Prostate gland (tissue), 2 donors: ENCODE data around the gene OAS2. TPM values are rescaled to one million over a fixed set of nuclear protein-coding genes. Genes with fewer than 3 reads are reported as not detected.

Experiments
- DNase-seq: peaks from one replicate; pipeline ENCODE4 v3.0.0-alpha.2; 2019; ENCODE audit warnings: low spot score
- H3K27ac ChIP-seq, 2 donors: fragments of 200-600 bp; sonication (generic); 2 replicates each; pipeline ENCODE4 v1.5.1; 2017 to 2019
- H3K27me3 ChIP-seq: fragments of 200-600 bp; sonication (generic); replicated peaks from 2 replicates; pipeline ENCODE4 v1.5.1; 2019; ENCODE audit not compliant: insufficient read depth
- H3K36me3 ChIP-seq, 2 donors: fragments of 200-600 bp; sonication (generic); 1 replicate in 1 of 2; 2 replicates in 1 of 2; pipeline versions ENCODE4 v1.5.1 to v1.8.1; 2017 to 2019
- H3K4me1 ChIP-seq: fragments of 200-600 bp; sonication (generic); replicated peaks from 2 replicates; pipeline ENCODE4 v1.5.1; 2019
- H3K4me3 ChIP-seq, 2 donors: fragments of 200-600 bp; sonication (generic); 2 replicates each; pipeline ENCODE4 v1.5.1; 2017 to 2019
- H3K9me3 ChIP-seq: fragments of 200-600 bp; sonication (generic); 2 replicates; pipeline ENCODE4 v1.5.1; 2017
- POLR2A ChIP-seq: fragments of 450-650 bp; IDR thresholded peaks from one replicate; pipeline ENCODE4 v1.6.1; 2016; ENCODE audit warnings: antibody characterized with exemption, mild to moderate bottlenecking
- POLR2AphosphoS5 ChIP-seq: sonication (generic); formaldehyde crosslinking; IDR thresholded peaks from one replicate; pipeline ENCODE4 v1.6.1; 2017; ENCODE audit warnings: antibody characterized with exemption
- WGBS: methylation state at CpG from one replicate; pipeline ENCODE4 v1.1.5; 2018; 5-methylcytosine and 5-hydroxymethylcytosine counted together
- intact Hi-C: fragments of 100-400 bp; cut with DNase I; formaldehyde crosslinking; loops from one replicate; pipeline ENCODE4 v1.14.2; 2022
- total RNA-seq, 2 donors: library from RNA; depleted of rRNA; stranded (reverse); fragments of >200 nt; gene quantifications; one replicate each; pipeline ENCODE4 v1.1.0, GENCODE V29; 2016
- TF ChIP-seq, protein P1 (sequence below), 4 experiments: fragments of 200-600 bp in 2 of 4; fragments of 450-650 bp in 2 of 4; sonication (generic) in 2 of 4; IDR thresholded peaks; 1 replicate in 3 of 4; 2 replicates in 1 of 4; pipeline ENCODE4 v1.5.1; 2016 to 2019; ENCODE audit warnings: antibody characterized with exemption in 4 of 4, mild to moderate bottlenecking in 2 of 4, moderate library complexity in 2 of 4

Gene OAS2
- total RNA-seq, 2 donors from 2014 or later: 9.7 to 12.4 TPM

DNA sequence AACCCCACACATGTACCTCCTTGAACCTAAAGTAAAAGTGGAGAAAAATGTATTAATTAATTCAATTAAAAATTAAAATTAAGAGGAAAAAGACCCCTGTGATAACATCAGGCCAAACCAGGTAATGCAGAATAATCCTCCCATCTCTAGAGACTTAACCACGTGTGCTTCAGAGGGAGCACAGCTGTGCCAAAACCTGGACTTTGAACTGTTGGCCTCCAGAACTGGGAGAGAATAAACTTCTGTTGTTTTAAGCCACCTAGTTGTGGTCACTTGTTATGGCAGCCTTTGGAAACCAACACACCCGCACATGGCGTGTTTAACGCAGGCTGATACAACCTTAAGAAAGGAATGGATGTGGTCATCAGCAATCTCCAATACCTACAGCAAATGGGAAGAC is 23.8 kb downstream of the OAS2 start:
- DNase-seq: no peak
- H3K4me1 ChIP-seq: no peaks in the 10 kb centered on the region
- no peak overlapping the region for H3K27ac ChIP-seq
- H3K4me3 ChIP-seq: no peak overlapping the region
- no peaks in the 10 kb centered on the region for H3K9me3 ChIP-seq
- no peaks in the 10 kb centered on the region for H3K36me3 ChIP-seq
- intact Hi-C loops: no loop called here
- H3K27me3 ChIP-seq: no peaks in the 10 kb centered on the region
- TF ChIP-seq POLR2AphosphoS5: no peak
- TF ChIP-seq POLR2A: no peak
- TF ChIP-seq, protein P1, sequence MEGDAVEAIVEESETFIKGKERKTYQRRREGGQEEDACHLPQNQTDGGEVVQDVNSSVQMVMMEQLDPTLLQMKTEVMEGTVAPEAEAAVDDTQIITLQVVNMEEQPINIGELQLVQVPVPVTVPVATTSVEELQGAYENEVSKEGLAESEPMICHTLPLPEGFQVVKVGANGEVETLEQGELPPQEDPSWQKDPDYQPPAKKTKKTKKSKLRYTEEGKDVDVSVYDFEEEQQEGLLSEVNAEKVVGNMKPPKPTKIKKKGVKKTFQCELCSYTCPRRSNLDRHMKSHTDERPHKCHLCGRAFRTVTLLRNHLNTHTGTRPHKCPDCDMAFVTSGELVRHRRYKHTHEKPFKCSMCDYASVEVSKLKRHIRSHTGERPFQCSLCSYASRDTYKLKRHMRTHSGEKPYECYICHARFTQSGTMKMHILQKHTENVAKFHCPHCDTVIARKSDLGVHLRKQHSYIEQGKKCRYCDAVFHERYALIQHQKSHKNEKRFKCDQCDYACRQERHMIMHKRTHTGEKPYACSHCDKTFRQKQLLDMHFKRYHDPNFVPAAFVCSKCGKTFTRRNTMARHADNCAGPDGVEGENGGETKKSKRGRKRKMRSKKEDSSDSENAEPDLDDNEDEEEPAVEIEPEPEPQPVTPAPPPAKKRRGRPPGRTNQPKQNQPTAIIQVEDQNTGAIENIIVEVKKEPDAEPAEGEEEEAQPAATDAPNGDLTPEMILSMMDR (IDR thresholded peaks at IDR 0.05): no peak
- 75% methylated on average over 4 of the region's 4 CpGs for whole genome bisulfite sequencing

DNA sequence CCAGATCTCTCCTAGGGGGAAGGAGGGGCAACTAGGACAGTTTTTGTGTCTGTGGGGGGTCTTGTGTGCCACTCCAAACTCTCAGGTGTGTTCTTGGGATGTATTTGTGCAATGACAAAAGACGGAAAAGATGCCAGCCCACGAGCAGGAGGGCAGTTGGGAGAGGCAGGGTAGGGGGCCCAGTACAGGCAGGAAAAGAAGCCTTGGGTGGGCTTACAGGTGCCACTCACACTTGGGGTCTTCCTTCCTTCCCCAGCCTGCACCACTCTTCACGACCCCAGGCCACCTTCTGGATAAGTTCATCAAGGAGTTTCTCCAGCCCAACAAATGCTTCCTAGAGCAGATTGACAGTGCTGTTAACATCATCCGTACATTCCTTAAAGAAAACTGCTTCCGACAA is 24.4 kb downstream of the OAS2 start:
- TF ChIP-seq POLR2AphosphoS5: no peak
- H3K27ac ChIP-seq: no peak overlapping the region
- no peak for DNase-seq
- intact Hi-C loops: no loop called here
- H3K36me3 ChIP-seq: no peaks in the 10 kb centered on the region
- no peaks in the 10 kb centered on the region for H3K4me1 ChIP-seq
- no peak overlapping the region for H3K4me3 ChIP-seq
- 84% methylated on average over 5 of the region's 5 CpGs for WGBS
- no peaks in the 10 kb centered on the region for H3K27me3 ChIP-seq
- no peaks in the 10 kb centered on the region for H3K9me3 ChIP-seq

DNA sequence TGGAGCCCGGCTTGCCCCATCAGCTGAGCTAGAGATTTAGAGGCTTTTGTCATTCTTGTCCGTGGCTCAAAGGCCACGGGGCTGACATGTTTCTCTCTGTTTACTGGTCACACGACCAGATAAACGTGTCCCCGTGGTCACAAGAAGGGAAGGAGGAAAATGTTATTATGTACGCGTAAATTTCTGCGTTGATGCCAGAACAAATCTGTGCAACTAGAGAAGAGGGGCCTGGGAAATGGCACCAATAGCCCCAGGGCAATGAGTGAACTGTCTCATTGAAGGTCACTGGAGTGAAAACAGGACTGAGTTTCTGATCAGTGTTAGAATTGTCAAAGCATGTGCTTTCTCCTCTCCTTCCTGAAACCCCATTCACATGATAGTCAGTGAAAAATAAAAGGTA is 25.3 kb downstream of the OAS2 start:
- Histone ChIP-seq H3K9me3 (no peaks in the 10 kb centered on the region), H3K36me3 (no peaks in the 10 kb centered on the region), H3K4me3 (no peak overlapping the region), H3K27me3 (no peaks in the 10 kb centered on the region), H3K27ac (no peak overlapping the region), H3K4me1 (no peaks in the 10 kb centered on the region)
- 69% methylated on average over 9 of the region's 9 CpGs for WGBS
- intact Hi-C loops: no loop called here
- no peak for DNase-seq
- no peak for TF ChIP-seq POLR2A
- TF ChIP-seq POLR2AphosphoS5: no peak
- TF ChIP-seq, protein P1 (IDR thresholded peaks at IDR 0.05): no peak

- Histone ChIP-seq H3K27ac (no peak overlapping the region), H3K4me3 (no peak overlapping the region), H3K4me1 (no peaks in the 10 kb centered on the region), H3K27me3 (no peaks in the 10 kb centered on the region), H3K36me3 (no peaks in the 10 kb centered on the region), H3K9me3 (no peaks in the 10 kb centered on the region)
- intact Hi-C loops: no loop called here
- 86% methylated on average over 4 of the region's 4 CpGs for WGBS
- TF ChIP-seq POLR2A: no peak
- no peak for TF ChIP-seq POLR2AphosphoS5
- TF ChIP-seq, protein P1 (IDR thresholded peaks at IDR 0.05): no peak
- DNase-seq: no peak
Measured at GRCh38 chr12:113005762-113006161, 27.4 kb downstream of the OAS2 start.

DNA sequence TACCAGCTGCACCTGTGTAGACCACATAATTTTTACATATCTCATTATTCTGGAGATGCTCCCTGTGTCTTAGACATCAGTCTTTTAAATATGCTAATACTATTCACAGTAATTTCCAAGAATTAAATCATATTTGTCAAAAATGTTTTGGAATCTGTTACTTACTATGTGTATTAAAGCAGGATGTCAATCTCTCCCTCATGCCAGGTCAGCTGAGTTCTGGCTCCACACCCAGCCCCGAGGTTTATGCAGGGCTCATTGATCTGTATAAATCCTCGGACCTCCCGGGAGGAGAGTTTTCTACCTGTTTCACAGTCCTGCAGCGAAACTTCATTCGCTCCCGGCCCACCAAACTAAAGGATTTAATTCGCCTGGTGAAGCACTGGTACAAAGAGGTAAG is 27.9 kb downstream of the OAS2 start:
- no peaks in the 10 kb centered on the region for H3K9me3 ChIP-seq
- WGBS: 81% methylated on average over 7 of the region's 7 CpGs
- no peaks in the 10 kb centered on the region for H3K36me3 ChIP-seq
- no peaks in the 10 kb centered on the region for H3K4me1 ChIP-seq
- TF ChIP-seq POLR2AphosphoS5: no peak
- no peak for TF ChIP-seq POLR2A
- TF ChIP-seq, protein P1 (IDR thresholded peaks at IDR 0.05): no peak
- H3K27ac ChIP-seq: no peak overlapping the region
- no peak overlapping the region for H3K4me3 ChIP-seq
- intact Hi-C loops: no loop called here
- H3K27me3 ChIP-seq: no peaks in the 10 kb centered on the region
- no peak for DNase-seq
